ENCODE data around the gene CKMT1A. TPM values are rescaled to one million over a fixed set of nuclear protein-coding genes. Genes with fewer than 3 reads are reported as not detected.
A peak's percentile ranks its signal among the peaks of the same experiment; 100 is the strongest.
"Not testable (repeated sequence)": the region's sequence is repeated elsewhere in the genome, so short reads cannot be mapped to it uniquely, and the experiment has no call there.

CKMT1A gene
- total RNA-seq, 2 donors from 2014 or later, result 1.0 TPM; not detected in 1

DNA sequence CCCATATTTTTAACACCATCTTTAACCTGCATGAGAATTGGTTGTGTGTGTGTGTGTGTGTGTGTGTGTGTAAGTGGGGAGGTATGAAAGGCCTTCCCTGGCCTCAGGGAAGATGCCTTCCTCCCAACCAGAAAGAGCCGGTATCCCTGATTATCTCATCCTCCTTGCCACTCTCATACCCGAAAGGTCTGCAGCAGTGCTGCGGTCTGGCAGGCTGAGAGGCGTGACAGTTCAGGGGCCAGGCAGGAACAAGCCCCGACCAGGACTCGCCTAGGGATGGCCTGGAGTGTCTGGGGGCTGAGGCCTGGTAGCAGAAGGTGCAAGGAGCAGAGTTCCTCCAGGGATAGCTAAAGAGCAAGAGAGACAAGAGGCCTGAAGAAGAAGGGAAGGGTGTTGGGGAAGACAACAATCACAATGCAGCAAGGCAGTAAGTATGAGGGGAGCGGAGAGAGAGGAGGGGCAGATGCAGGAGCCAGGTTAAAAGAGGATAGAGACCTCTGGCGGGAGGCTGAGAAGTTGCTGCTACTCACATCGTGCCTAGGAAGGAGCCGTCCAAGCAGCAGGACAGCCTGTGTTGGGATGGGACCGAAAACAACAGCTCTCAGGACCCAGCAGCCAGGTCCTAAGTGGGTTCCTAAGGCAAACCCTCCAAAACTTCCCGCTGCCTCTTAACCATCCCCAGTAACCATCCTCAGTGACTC, 16.9 kb downstream of the CKMT1A start:
- H3K27me3 Mint-ChIP-seq (ENCODE audit: low read depth); H3K9me3 Mint-ChIP-seq; H3K4me1 Mint-ChIP-seq (ENCODE audit: low read depth); H3K4me3 Mint-ChIP-seq; H3K27ac Mint-ChIP-seq; ATAC-seq (replicated peaks in 1 of 2); DNase-seq; H3K36me3 Mint-ChIP-seq (ENCODE audit: insufficient read depth in 2 of 2): not testable (repeated sequence)

DNA sequence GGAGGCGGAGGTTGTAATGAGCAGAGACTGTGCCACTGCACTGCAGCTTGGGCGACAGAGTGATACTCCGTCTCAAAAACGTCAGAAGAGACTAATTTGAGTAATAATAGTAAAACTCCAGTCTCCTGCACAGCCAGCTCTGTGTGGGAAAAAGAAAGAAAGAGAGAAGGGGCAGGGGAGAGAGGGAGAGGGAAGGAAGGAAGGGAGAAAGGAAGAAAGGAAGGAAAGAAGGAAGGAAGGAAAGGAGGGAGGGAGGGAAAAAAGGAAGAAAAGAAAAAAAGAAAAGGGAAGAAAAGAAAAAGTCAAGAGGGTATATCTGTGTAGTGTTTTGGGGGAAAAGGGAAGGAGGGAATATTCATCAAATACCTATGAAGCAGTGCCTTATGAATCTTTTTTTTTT, 29.5 kb downstream of the CKMT1A start:
- ATAC-seq (replicated peaks in 1 of 2), result no peak
- Mint-ChIP-seq H3K27me3 (ENCODE audit: low read depth) (no peaks in the 10 kb centered on the region), H3K9me3 (no peaks in the 10 kb centered on the region), H3K4me1 (ENCODE audit: low read depth) (no peaks in the 10 kb centered on the region), H3K27ac (no peak overlapping the region), H3K4me3 (no peak overlapping the region), H3K36me3 (ENCODE audit: insufficient read depth in 2 of 2) (no peaks in the 10 kb centered on the region)
- DNase-seq, result no peak

- not testable (repeated sequence) for ATAC-seq (replicated peaks in 1 of 2); H3K27ac Mint-ChIP-seq; H3K4me1 Mint-ChIP-seq (ENCODE audit: low read depth); H3K36me3 Mint-ChIP-seq (ENCODE audit: insufficient read depth in 2 of 2); H3K27me3 Mint-ChIP-seq (ENCODE audit: low read depth); DNase-seq; H3K4me3 Mint-ChIP-seq; H3K9me3 Mint-ChIP-seq
Observed at GRCh38 chr15:43726306-43726705, 32.6 kb downstream of the CKMT1A start.

DNA sequence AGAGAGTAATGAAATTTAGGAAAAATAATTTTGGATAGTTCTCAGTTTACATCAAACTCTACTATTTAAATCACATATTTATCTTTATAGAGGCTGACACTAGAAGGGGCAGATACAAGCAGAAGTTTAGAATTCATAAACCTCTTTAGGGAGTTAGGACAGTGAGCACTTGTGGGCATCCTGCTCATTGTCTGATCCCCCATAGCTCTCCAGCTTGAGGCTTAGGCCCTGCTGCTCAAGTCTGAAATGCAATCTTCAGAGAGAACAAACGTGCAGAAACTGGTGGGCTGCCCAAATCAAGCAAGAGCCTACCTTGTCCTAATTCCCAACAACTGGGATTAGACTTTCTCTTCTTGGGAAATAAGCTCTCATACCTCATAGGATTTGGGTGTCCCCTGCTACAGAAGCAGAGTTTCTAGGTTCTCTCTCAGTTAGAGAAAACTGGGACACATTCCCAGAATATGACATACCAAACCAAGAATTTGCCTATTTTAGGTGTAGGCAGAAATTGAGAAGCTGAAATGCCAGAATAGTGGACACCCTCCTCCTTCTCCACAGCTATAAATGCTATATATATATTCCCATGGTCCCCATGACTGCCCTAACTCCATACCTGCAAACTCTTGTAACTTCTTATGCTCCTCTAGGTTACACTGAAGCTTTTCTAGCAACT, 34.5 kb downstream of the CKMT1A start:
- H3K27ac Mint-ChIP-seq; H3K27me3 Mint-ChIP-seq (ENCODE audit: low read depth); H3K4me3 Mint-ChIP-seq; ATAC-seq (replicated peaks in 1 of 2); H3K4me1 Mint-ChIP-seq (ENCODE audit: low read depth); H3K9me3 Mint-ChIP-seq; DNase-seq; H3K36me3 Mint-ChIP-seq (ENCODE audit: insufficient read depth in 2 of 2): not testable (repeated sequence)

GRCh38 chr15:43735416-43735815, 41.8 kb downstream of the CKMT1A start:
- no peak overlapping the region for H3K27ac Mint-ChIP-seq
- H3K4me3 Mint-ChIP-seq, result no peak overlapping the region

GRCh38 chr15:43746245-43746902, 52.7 kb downstream of the CKMT1A start, which contains the start of gene PDIA3:
TSS of gene PDIA3 (plus strand) at chr15:43746438. CDS start at chr15:43746540, 102 bp downstream.
- H3K27me3 Mint-ChIP-seq (ENCODE audit: low read depth); H3K9me3 Mint-ChIP-seq: not testable (repeated sequence)
- DNase-seq (peak; percentile 93 to 95), ATAC-seq (replicated peaks in 1 of 2) (peak; percentile 89)
- Mint-ChIP-seq H3K36me3 (ENCODE audit: insufficient read depth in 2 of 2) (peaks cover 4 to 10% of the 10 kb centered on the region in 2 donors), H3K4me3 (peak within 1 kb of the TSS; percentile 92 to 100), H3K4me1 (ENCODE audit: low read depth) (peaks cover 46% of the 10 kb centered on the region), H3K27ac (peak within 1 kb of the TSS; percentile 97)

More at GRCh38 chr15:43735416-43735815, 41.8 kb downstream of the CKMT1A start:
- Mint-ChIP-seq H3K27me3 (ENCODE audit: low read depth) (peaks cover 9% of the 10 kb centered on the region), H3K9me3 (no peaks in the 10 kb centered on the region), H3K36me3 (ENCODE audit: insufficient read depth in 2 of 2) (no peaks in the 10 kb centered on the region), H3K4me1 (ENCODE audit: low read depth) (peaks cover 10% of the 10 kb centered on the region)
- DNase-seq (no peak), ATAC-seq (replicated peaks in 1 of 2) (no peak)

GRCh38 chr15:43746903-43747309, 53.2 kb downstream of the CKMT1A start:
- ATAC-seq (replicated peaks in 1 of 2) (peak; percentile 26 to 30), DNase-seq (peak in 1 of 2 donors; percentile 4)
- H3K9me3 Mint-ChIP-seq; H3K27me3 Mint-ChIP-seq (ENCODE audit: low read depth): not testable (repeated sequence)
- H3K4me3 Mint-ChIP-seq, result peak overlapping the region; percentile 92 to 100
- peaks cover 50% of the 10 kb centered on the region for H3K4me1 Mint-ChIP-seq (ENCODE audit: low read depth)
- peak overlapping the region; percentile 97 for H3K27ac Mint-ChIP-seq
- H3K36me3 Mint-ChIP-seq (ENCODE audit: insufficient read depth in 2 of 2), result peaks cover 4 to 10% of the 10 kb centered on the region in 2 donors

DNA sequence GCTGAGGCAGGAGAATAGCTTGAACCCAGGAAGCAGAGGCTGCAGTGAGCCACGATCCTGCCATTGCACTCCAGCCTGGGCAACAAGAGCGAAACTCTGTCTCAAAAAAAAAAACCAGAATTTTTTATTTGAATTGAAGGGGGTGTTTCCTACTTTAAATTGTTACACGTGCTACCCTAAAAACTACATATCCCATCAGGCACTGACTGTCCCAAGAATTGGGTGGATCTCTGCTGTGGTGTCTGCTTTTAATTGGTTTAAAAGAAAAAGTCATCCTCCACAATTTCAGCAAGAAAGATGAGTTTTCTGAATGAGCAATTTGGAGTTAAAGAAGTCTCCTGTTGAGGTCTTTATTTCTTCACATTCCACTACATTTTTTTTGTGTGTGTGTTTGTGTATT, 54.7 kb downstream of the CKMT1A start:
- H3K36me3 Mint-ChIP-seq (ENCODE audit: insufficient read depth in 2 of 2), result peaks cover 4 to 14% of the 10 kb centered on the region in 2 donors
- ATAC-seq (replicated peaks in 1 of 2) (no peak), DNase-seq (peak in 1 of 2 donors; percentile 7)
- peak overlapping the region; percentile 89 for H3K27ac Mint-ChIP-seq
- peak overlapping the region; percentile 92 to 100 for H3K4me3 Mint-ChIP-seq
- no peaks in the 10 kb centered on the region for H3K27me3 Mint-ChIP-seq (ENCODE audit: low read depth)
- H3K4me1 Mint-ChIP-seq (ENCODE audit: low read depth), result peaks cover 54% of the 10 kb centered on the region
- no peaks in the 10 kb centered on the region for H3K9me3 Mint-ChIP-seq

Other genes with a start within 250 kb of the CKMT1A start
- gene TP53BP1, start 200.7 kb upstream of the CKMT1A start, total RNA-seq, result 10 to 100 TPM; 33.2 to 35.0 TPM
- 1 to 10 TPM in 1 of 2 donors, under 1 TPM in 1; 0.82 to 1.8 TPM for gene MAP1A, start 176.3 kb upstream of the CKMT1A start, total RNA-seq
- gene PPIP5K1, start 103.7 kb upstream of the CKMT1A start, total RNA-seq, result 10 to 100 TPM; 38.5 to 50.0 TPM
- gene CKMT1B, start 99.8 kb upstream of the CKMT1A start, total RNA-seq, result not detected
- 1 to 10 TPM; 1.1 to 3.3 TPM for gene STRC, start 75.1 kb upstream of the CKMT1A start, total RNA-seq
- 1 to 10 TPM; 4.5 to 6.9 TPM for gene CATSPER2, start 45.0 kb upstream of the CKMT1A start, total RNA-seq
- gene PDIA3, start 52.6 kb downstream of the CKMT1A start, total RNA-seq, result 100 to 1,000 TPM; 193 to 244 TPM
- 1 to 10 TPM; 2.2 to 4.3 TPM for gene ELL3, start 83.1 kb downstream of the CKMT1A start, total RNA-seq
- gene SERF2, start 98.5 kb downstream of the CKMT1A start, total RNA-seq, result 100 to 1,000 TPM; 445 to 520 TPM
- under 1 TPM; 0.14 to 0.23 TPM for gene SERINC4, start 106.4 kb downstream of the CKMT1A start, total RNA-seq
- gene HYPK, start 106.7 kb downstream of the CKMT1A start, total RNA-seq, result 10 to 100 TPM; 10.3 to 15.2 TPM
- 10 to 100 TPM; 34.1 to 34.5 TPM for gene MFAP1, start 130.8 kb downstream of the CKMT1A start, total RNA-seq
- 100 to 1,000 TPM in 1 of 2 donors, 10 to 100 TPM in 1; 76.3 to 108 TPM for gene WDR76, start 133.1 kb downstream of the CKMT1A start, total RNA-seq